ENCODE data around the gene YBX1.

Gene YBX1

GRCh38 chr1:42679364-42679983 is 2.7 kb upstream of the YBX1 start:
- no peaks in the 10 kb centered on the region for H3K9me3 ChIP-seq (ENCODE audit: control insufficient read depth, insufficient read depth, low read depth, low read length)
- CTCF ChIA-PET, result interaction anchor here (0.5 kb wide), 1 partner anchor 106 kb away, joined by 3 read pairs; no protein-coding TSS in a partner anchor
- H3K4me3 ChIP-seq (ENCODE audit: low read depth, low read length), result no peak overlapping the region
- H3K36me3 ChIP-seq (ENCODE audit: control insufficient read depth in 2 of 2, insufficient read depth in 1 of 2, low read length in 2 of 2), result peaks cover 0 to 41% of the 10 kb centered on the region in 2 experiments; a peak in 2 of 3 replicates
- POLR2A ChIA-PET, result interaction anchor here (1.2 kb wide), 1 partner anchor 22 kb away, joined by 3 read pairs; the partner anchor contains the start of gene PPIH
- H3K4me1 ChIP-seq (ENCODE audit: control insufficient read depth, insufficient read depth, low read length), result no peaks in the 10 kb centered on the region
- TF ChIP-seq ZNF391 (tag by site-specific recombination; IDR thresholded peaks at IDR 0.05; ENCODE audit: borderline replicate concordance, low read depth) (no peak), ZBTB7A (tag by site-specific recombination; IDR thresholded peaks at IDR 0.05; ENCODE audit: low read depth) (no peak), ZNF501 (tag by site-specific recombination; IDR thresholded peaks at IDR 0.05) (no peak), SCRT1 (tag by site-specific recombination; IDR thresholded peaks at IDR 0.05; ENCODE audit: borderline replicate concordance) (no peak)
- no peak overlapping the region for H3K27ac ChIP-seq (ENCODE audit: extremely low read depth, low read depth, low read length)

DNA sequence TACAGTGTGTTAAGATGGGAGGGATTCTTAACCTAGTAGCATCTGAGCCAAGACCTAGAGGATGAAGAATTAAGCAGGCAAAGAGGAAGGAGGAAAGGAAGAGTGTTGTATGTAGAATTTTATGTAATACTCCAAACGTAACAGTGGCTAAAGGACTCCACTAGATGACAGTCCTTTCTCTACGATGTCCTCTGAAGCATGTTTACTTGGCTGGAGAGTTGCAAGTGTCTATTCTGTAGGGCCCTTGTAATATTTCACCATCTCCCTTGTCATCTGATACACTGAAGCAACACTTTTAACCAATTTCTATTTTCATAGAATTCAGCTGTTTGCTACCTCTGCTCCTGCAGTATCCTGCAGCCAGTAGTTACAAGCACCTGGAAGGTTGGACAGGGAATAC is 2.2 kb upstream of the YBX1 start:
- ChIA-PET POLR2A (interaction anchor here (1.2 kb wide), 1 partner anchor 22 kb away, joined by 3 read pairs; the partner anchor contains the start of gene PPIH), CTCF (interaction anchor here (1.1 kb wide), 1 partner anchor 77 kb away, joined by 3 read pairs; no protein-coding TSS in a partner anchor)
- H3K4me1 ChIP-seq (ENCODE audit: control insufficient read depth, insufficient read depth, low read length), result no peaks in the 10 kb centered on the region
- no peak for TF ChIP-seq ZNF391 (tag by site-specific recombination; IDR thresholded peaks at IDR 0.05; ENCODE audit: borderline replicate concordance, low read depth)
- no peak for TF ChIP-seq ZNF560 (tag by site-specific recombination; IDR thresholded peaks at IDR 0.05; ENCODE audit: borderline replicate concordance)
- no peak for TF ChIP-seq ZFP69B (tag by site-specific recombination; IDR thresholded peaks at IDR 0.05)
- TF ChIP-seq EGR2 (tag by site-specific recombination; IDR thresholded peaks at IDR 0.05; ENCODE audit: low read depth), result no peak
- no peaks in the 10 kb centered on the region for H3K9me3 ChIP-seq (ENCODE audit: control insufficient read depth, insufficient read depth, low read depth, low read length)
- no peak overlapping the region for H3K27ac ChIP-seq (ENCODE audit: extremely low read depth, low read depth, low read length)
- H3K36me3 ChIP-seq (ENCODE audit: control insufficient read depth in 2 of 2, insufficient read depth in 1 of 2, low read length in 2 of 2), result peaks cover 0 to 41% of the 10 kb centered on the region in 2 experiments; a peak in 2 of 3 replicates
- no peak overlapping the region for H3K4me3 ChIP-seq (ENCODE audit: low read depth, low read length)

DNA sequence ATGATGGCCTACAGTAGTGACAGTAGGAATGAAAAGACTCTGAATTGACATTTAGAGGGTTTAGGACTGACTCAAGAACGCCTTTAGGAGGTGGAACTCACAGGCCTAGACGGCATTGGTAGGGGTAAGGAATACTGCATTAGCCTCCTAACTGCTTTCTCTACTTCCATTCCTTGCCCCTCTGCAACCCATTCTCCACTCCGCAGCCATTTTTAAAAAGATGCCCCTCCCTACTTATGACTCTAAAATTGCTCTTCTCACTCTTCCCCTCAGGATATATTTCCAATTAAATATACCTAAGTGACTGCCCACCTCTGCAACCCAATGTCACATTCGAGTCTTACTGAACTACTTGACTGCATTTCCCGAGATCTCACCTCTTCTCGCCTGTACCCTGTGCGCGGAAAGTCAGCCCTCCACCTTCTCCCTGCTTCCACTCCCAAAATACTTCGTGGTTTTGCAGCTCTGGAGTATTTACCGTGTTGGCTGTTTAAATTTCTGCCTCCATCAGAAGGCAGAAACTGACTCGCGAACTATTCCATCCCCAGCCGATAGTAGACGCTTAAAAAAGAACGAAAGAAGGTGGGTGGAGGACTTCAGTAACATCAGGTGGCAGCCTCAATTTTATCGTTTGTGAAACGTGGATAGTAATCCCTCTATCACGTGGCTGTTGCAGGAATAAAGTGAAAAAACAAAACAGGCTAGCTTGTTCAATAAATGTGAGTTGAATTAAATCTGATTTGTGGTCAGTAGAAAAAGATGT is 1.1 kb upstream of the YBX1 start:
- peak overlapping the region; percentile 75 for H3K4me3 ChIP-seq (ENCODE audit: low read depth, low read length)
- H3K27ac ChIP-seq (ENCODE audit: extremely low read depth, low read depth, low read length), result peak overlapping the region; percentile 85; the same call in 1 of the 2 replicates
- CTCF ChIA-PET, result interaction anchor here (0.6 to 1.1 kb wide), 2 partner anchors 76 to 244 kb away, joined by 3 read pairs; no protein-coding TSS in a partner anchor
- POLR2A ChIA-PET, result interaction anchor here (1.2 to 2.5 kb wide), 4 partner anchors 19 to 26 kb away, joined by 3 to 23 read pairs (median 10); partner anchors contain the start of gene PPIH
- peaks cover 6% of the 10 kb centered on the region for H3K4me1 ChIP-seq (ENCODE audit: control insufficient read depth, insufficient read depth, low read length)
- no peaks in the 10 kb centered on the region for H3K9me3 ChIP-seq (ENCODE audit: control insufficient read depth, insufficient read depth, low read depth, low read length)
- peaks cover 0 to 42% of the 10 kb centered on the region in 2 experiments; a peak in 2 of 3 replicates for H3K36me3 ChIP-seq (ENCODE audit: control insufficient read depth in 2 of 2, insufficient read depth in 1 of 2, low read length in 2 of 2)
- TF ChIP-seq ZNF341 (tag by site-specific recombination; IDR thresholded peaks at IDR 0.05; ENCODE audit: low read depth) (peak; percentile 36; the same call in 1 of the 2 replicates), ZNF488 (tag by site-specific recombination; IDR thresholded peaks at IDR 0.05) (no peak), ZNF112 (tag by site-specific recombination; IDR thresholded peaks at IDR 0.05) (no peak), ZNF404 (tag by site-specific recombination; IDR thresholded peaks at IDR 0.05) (no peak), ZNF585B (tag by site-specific recombination; IDR thresholded peaks at IDR 0.05) (no peak), ZNF366 (tag by site-specific recombination; conservative IDR thresholded peaks at IDR 0.05) (peak; percentile 74), PRDM1 (tag by site-specific recombination; IDR thresholded peaks at IDR 0.05) (peak; percentile 49), GLIS1 (tag by site-specific recombination; IDR thresholded peaks at IDR 0.05) (no peak), SCRT2 (tag by site-specific recombination; IDR thresholded peaks at IDR 0.05) (peak; percentile 41; the same call in 1 of the 2 replicates), REST (tag by site-specific recombination; IDR thresholded peaks at IDR 0.05) (no peak)
- TF ChIP-seq, protein P1, sequence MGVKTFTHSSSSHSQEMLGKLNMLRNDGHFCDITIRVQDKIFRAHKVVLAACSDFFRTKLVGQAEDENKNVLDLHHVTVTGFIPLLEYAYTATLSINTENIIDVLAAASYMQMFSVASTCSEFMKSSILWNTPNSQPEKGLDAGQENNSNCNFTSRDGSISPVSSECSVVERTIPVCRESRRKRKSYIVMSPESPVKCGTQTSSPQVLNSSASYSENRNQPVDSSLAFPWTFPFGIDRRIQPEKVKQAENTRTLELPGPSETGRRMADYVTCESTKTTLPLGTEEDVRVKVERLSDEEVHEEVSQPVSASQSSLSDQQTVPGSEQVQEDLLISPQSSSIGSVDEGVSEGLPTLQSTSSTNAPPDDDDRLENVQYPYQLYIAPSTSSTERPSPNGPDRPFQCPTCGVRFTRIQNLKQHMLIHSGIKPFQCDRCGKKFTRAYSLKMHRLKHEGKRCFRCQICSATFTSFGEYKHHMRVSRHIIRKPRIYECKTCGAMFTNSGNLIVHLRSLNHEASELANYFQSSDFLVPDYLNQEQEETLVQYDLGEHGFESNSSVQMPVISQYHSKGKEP (tag by site-specific recombination; IDR thresholded peaks at IDR 0.05), result no peak
- TF ChIP-seq, protein P2, sequence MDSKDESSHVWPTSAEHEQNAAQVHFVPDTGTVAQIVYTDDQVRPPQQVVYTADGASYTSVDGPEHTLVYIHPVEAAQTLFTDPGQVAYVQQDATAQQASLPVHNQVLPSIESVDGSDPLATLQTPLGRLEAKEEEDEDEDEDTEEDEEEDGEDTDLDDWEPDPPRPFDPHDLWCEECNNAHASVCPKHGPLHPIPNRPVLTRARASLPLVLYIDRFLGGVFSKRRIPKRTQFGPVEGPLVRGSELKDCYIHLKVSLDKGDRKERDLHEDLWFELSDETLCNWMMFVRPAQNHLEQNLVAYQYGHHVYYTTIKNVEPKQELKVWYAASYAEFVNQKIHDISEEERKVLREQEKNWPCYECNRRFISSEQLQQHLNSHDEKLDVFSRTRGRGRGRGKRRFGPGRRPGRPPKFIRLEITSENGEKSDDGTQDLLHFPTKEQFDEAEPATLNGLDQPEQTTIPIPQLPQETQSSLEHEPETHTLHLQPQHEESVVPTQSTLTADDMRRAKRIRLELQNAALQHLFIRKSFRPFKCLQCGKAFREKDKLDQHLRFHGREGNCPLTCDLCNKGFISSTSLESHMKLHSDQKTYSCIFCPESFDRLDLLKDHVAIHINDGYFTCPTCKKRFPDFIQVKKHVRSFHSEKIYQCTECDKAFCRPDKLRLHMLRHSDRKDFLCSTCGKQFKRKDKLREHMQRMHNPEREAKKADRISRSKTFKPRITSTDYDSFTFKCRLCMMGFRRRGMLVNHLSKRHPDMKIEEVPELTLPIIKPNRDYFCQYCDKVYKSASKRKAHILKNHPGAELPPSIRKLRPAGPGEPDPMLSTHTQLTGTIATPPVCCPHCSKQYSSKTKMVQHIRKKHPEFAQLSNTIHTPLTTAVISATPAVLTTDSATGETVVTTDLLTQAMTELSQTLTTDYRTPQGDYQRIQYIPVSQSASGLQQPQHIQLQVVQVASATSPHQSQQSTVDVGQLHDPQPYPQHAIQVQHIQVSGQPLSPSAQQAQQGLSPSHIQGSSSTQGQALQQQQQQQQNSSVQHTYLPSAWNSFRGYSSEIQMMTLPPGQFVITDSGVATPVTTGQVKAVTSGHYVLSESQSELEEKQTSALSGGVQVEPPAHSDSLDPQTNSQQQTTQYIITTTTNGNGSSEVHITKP (tag by site-specific recombination; IDR thresholded peaks at IDR 0.05), result peak; percentile 83

Measured in HEK293 (cell line).